Stimulated activated CD4-positive, alpha-beta T cell treated with anti-CD3 and anti-CD28 coated beads, Interleukin-1b, Interleukin-23, amount 100 ng/mL, for 48 hours (primary cell): Measurements from ENCODE around the gene CCNK.

Experiments used
- DNase-seq: peaks from one replicate; pipeline ENCODE4 v3.0.0-alpha.2; 2020

Gene CCNK

DNA sequence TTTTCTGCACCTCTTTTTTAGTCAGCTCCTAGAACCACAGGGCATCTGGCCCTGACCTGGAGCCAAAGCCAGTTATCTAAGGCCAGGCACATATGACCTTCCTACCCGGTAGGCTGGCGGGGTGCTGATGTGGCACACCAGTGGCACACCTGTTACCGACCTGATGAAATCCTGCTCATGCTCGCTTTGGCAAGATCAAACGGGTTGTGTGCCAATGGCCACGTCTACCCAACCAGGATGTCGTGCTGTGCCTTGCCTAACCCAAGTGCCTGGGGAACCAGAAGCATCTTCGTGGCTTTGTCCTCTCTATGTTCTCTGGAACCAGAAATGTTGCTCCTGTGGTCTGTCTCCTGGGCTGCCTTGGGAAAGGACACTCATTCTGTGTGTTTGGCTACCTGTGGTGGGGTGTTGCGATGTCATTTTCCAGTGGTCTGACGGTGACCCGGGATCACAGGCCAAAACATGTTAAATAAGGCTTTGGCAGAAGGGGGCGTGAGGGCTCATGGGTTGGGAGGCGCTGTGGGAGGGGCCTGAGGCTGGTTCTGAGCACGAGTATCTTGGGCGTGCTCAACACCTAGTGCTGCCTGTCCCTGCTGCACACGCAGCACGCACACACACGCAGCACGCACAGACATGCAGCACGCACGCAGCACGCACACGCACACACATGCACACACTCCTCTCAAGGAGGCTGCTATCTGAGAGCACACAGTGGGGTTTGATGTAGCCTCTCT lies 27.9 kb downstream of the CCNK start:
- DNase-seq = no peak

DNA sequence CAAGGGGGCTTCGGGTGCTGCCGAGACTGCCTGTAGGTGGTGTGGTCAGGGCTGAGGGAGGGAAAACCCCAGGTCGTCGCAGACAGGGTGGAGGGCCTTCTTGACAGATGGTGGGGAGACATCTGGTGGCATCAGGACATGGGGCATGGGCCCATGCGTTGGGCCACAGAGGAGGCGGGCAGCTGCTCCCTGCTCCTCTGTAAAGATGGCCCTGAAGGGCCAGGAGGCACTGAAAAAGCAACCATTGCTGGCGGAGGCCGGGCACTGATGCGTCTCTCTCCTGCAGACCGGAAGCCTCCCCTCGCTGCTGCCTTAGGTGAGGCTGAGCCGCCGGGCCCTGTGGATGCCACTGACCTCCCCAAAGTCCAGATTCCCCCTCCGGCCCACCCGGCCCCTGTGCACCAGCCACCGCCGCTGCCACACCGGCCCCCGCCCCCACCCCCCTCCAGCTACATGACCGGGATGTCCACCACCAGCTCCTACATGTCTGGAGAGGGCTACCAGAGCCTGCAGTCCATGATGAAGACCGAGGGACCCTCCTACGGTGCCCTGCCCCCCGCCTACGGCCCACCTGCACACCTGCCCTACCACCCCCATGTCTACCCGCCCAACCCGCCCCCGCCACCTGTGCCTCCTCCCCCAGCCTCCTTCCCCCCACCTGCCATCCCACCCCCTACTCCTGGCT lies 28.8 kb downstream of the CCNK start:
- no peak for DNase-seq

DNA sequence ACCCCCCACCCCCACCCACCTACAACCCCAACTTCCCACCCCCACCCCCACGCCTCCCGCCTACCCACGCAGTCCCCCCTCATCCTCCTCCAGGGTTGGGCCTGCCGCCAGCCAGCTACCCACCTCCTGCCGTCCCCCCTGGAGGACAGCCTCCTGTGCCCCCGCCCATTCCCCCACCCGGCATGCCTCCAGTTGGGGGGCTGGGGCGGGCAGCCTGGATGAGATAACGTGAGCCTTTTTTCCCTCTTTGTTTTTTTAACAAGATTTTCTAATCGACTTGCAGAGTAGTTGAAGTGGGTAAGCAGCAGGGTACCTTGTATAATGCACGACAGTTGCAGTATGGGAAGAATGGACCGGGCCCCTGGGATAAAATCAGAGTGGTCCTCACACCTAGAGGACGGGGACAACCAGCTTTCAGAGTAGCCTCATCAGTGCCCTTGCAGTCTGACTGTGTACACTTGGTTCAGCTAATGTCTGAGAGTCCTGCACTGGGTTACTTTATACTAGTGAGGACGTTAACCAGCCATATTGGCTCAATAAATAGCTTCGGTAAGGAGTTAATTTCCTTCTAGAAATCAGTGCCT lies 29.4 kb downstream of the CCNK start:
- no peak for DNase-seq

DNA sequence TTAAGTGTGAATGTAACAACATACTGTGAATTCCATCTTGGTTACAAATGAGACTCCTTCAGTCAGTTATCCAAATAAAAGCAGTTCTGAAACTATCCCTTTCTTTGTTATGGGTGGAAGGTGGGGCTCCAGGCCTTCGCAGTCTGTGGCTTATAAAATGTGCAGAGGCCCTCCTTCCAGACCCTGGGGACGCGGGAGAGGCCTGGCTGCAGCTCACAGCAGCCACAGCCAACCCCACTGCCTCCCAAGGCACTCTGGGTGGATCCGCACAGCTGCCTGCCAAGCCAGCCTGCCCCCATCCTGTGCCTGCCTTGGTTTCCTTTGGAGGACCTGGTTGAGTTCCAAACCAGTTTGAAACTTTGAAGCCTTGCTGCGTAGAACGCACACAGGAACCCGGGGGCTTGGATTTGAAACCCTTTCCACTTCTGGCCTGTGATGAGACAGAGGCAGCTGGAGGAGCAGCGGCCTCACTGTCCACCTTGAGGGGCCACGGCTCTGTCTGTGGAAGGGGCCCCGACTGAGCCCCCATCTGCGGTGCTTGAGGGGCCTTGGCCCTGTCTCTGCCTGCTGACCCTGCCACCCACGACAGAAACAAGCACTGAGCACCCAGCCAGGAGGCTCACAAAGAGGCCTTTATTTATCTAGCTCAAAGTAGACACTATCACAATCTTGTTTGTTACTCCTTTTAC lies 30.4 kb downstream of the CCNK start:
- DNase-seq = no peak

DNA sequence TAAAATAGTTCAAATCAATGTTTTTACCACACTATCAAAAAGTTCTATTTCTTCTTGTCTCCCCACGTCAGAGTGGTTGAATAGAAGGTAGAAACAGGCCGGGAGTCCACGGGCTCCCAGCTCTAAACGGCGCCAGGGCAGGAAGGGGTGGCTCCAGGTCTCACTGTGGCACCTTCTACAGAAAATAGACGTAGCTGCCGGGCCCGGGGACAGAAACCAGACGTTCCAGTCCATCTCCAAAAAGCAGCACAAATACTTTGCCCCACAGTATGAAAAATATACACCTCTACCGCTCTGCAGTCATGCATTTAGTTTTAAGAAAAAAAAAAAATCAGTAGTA lies 30.9 kb downstream of the CCNK start:
- DNase-seq = no peak

DNA sequence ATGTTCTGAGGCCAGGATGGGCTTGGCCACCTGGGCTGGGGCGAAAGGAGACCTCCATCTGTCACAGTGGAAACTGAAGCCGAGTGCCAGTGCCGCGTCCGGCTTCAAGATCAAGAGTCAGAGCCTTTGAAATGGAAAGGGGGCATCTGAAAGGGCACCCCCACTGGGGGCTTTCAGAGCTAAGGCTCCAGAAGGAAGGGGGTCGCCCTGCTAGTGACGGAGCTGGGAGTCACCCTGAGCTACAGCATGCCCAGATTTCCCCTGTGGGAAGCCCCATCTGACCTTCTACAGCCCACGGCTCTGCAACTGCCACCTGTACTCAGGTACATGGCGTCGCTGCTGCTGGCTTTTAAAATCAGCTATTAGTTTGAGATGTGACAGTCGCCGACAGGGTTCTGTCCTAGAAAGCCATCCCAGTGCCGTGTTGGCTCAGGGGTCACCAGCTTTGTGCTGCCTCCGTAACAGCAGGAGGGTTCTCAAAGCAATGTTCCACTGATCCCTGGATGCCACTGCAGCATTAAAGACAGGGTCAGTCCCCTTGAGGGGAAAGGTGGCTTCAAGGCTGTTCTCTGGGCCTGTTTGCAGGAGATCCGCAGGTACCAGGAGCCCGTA lies 31.5 kb downstream of the CCNK start:
- DNase-seq = no peak

DNA sequence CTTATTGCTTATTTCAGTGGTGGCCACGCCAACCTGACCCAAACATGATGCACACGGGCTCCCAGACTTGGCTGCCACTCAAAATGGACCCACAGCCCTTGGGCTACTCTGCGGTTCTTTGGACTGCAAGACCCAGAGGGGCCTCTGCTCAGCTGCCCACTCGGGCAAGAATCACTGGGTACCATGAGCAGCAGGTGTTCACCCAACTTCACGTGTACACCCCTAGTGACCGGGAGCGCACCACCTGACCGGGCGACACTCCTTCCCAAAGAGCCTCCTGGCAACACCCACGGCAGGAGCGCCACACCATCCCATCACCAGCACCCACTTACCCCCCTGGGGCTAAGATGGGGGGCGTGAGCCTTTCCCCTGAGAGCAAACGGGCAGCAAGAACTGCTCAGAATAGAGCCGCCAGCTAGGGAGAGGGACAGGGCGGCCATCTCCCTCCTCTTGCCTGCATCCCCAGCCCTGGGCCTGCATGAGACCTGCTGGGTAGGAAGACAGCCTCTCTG lies 32.0 kb downstream of the CCNK start:
- DNase-seq = no peak

DNA sequence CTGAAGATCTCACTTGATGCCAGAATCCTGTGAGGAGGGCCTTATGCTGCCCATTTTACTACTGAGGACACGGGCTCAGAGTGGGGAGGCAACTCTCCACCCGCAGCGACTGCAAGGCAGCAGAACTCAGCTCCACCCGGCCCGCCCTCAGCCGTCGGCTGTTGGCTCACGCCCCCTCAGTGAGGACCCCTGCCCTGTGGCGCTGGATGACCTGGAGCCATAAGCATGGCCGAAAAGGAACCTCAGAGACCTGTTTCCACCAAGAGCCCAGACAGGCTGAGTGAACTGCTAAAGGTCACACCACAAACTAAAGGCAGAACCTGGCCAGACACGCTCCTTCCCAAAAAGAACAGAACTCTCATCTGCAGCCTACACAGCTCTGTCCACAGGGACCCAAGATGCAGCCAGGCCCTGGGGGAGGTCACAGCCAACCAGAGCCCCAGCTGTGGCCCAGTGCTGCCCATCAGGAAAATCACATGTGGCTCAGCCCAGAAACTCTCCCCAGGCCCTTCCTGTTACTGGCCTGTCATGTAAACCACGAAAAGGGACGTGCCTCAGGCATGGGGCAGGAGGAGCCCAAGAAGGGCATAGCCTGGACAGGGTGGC lies 32.8 kb downstream of the CCNK start:
- DNase-seq = no peak

DNA sequence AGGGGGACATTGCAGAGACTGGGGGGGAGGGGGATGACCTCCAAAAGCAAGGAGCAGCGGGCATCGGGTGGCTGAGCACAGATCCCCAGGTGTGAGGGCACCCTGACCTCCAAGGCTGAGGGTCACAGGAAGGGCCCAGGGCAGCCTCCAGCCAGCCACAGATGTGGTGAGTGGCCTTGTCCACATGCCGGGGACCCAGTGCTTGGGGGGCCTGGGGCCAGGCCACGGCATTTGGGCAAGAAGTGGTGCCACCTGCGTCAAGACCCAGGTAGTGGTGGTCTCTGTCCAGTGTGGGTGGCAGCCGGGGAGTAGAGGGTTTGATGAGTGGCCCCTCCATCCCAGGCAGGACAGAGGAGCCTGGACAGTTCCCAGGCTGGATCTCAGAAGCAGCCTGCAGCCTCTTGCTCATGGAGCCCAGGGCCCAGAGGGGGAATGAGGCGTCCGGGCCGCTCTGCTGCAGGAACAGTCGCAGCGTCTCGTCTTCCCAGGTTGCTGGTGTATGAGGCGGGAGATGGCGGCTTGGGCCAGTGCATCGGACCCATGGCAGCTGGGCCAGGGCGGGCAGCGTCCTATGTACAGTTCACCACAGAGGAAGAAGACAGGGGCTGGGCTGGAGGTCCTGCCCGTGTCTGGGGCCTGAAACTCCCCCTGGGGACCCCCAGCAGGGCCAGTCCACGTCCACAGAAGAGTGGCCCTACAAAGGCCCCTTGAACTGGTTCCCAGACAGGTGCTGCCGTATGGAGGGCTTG lies 33.5 kb downstream of the CCNK start:
- no peak for DNase-seq

DNA sequence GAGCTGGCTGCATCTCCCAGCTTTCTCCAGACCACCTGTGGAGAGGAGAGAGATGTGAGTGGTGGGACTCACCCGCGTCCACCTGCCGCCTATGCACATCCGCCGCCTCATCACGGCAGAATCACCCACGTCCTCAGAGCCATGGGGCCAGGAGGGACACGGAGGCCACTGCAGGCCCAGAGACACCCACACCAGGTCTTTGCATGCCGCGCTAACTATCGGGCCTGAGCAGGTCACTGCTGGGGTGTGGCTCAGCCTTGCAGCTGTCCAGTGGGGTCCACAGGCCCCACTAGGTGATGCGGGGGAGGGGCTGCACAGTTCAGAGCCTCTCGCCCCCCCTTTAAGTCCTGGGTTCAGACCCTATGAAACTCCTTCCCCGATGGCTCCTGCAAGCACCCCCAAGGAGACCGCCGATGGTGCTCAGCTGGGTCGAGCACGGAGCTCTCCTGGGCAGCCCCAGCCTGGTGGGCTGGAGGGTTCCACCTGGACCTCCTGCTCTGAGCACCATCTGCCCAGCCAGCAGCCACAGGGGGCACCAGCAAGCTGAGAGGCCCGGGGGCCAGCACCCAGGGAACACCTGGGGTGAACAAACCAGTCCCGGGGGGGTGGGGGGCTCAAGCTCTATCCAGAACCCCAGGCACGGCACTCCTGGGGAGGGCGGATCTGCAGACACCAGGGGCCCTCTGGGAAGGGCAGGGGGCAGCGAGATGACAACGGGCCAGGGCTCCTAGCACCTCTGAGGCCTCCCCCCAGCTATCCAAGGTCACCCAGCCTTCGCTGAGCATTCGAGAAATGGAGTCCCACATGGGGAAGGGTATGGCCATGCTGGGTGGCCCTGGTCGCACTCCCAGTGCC lies 34.3 kb downstream of the CCNK start:
- no peak for DNase-seq

DNA sequence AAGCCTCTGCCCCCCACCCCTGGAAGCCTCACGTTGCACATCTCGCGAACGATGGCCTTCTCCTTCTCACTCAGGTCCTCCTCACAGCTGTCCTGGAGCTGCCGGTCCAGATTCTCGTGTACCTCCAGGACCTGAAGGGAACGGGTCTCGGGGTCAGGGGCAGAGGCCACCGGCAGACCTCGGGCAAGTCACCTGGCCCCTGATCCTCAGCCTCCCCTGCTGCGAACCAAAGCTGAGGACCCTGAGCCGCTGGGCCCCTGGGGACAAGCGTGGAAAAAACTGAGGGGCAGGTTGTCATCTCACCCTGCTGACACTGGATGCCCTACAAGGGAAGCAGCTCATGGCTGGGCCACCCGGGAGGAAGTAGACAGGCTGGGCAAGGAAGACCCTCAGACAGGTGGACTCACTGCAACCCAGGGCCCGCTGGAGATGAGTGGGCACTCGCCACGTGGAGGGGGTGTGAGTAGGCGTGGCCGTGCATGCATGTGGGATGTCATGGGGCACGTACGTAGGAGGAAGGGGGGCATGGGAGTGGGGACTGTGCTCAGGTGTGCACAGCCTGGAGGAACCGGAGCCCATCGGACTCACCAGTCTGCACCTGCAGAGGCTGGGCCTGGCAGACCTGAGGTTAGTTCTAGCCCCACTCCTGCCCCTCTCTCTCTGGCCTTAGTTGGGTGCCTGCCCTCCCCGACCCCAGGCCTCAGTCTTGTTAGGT lies 35.1 kb downstream of the CCNK start:
- no peak for DNase-seq

DNA sequence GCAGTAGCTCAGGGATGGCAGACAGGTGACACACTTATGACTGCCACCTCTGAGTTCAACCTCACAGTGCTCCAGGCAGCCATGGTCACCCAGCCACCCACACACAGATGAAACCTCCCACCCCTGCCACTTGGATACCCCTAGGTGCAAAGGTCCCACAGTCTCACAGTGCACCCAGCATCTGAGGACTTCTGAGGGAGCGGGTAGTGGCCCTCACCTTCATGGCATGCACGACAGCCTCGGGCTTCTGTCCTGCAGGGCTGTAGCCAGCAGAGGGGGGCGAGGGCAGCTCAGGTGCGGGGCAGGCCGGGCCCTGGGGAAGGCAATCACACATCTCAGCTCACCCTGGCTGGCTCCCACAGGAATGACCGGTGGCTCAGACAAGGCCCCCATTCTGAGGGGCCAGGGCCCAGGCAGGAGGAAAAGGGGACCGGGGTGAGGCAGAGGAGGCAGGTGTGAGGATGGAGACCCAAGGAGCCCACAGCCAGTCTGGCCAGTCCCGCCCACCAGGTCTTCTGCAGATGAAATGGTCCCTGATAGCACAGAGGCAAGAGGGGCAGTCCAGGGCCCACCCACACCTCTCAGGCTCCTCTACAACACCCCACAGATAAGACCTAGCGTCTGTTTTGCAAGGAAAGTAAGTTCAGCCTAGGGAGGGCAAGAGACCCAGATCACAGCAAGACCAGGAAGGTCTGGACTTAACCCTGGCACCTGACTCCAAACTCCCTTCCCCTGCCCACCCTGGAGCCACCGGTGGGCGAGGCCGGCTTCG lies 35.8 kb downstream of the CCNK start:
- no peak for DNase-seq

DNA sequence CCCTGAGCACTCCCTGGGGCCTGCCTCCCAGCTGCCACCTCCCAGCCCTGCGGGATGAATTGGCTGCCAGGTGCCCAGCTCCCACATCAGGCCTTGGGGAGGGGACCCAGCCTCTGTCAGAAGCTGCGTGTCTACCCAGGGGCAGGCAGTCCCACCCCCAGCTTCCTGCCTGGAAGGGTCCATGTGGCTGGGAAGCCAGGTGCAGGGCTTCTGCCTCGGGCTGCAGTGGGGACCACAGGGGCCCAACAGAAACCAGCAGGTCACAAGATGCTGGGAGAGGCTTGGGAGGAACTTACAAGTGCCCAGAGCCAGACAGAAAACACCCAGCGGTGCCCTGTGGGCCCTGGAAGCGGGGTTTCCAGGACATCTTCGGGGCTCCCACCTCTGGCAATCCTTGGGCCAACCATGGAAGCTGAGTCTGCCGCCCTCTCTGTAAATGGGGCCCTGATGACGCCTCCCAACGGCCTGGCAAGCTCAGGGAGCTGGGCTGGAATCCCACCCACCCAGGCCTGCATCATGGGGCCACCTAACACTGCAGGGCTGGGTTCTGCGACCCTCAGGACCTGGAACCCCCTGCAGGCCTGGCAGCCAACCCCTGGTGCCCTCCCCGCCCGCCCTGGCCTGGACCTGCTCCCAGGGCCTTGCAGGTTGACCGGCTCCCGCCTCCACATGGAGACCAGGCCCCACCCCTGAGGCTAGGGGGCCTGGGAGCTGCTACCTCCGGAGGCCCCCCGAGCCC lies 36.6 kb downstream of the CCNK start:
- no peak for DNase-seq

DNA sequence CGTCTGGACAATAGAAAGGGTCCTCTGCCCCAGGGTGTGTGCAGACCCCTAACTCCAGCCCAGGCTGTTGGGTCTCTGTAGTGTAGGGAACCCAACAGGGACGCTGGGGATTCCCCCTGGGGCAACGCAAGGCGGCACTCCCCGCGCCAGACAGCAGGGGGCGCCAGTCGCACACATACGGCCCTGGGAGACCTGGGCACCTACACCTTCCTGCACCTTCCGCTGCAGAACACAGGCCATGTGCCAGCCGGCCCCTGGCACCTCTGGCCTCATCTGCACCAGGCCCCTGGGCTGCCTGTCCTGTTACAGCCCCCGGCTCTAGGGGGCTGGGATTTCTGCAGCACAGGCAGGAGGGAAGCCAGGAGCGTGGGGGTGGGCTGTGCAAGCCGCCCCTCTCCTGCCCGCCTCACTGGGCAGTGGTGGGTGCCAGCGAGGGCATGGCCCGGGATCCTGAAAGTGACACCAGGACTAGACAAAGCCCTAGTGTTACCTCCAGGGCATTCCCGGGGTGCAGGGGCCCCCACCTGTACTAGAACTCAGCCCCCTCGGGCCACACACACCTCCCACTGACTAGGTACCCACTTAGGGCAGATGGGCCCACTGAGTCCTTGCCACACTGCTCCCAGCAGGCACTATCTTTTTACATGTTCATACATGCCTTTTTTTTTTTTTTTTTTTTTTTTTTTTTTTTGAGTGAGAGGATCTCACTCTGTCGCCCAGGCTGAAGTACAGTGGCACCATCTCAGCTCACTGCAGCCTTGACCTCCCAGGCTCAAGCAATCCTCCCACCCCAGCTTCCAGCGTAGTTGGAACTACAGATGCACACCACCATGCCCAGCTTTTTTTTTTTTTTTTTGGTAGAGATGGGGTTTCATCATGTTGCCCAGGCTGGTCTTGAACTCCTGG lies 37.5 kb downstream of the CCNK start:
- peak; percentile 80 for DNase-seq

DNA sequence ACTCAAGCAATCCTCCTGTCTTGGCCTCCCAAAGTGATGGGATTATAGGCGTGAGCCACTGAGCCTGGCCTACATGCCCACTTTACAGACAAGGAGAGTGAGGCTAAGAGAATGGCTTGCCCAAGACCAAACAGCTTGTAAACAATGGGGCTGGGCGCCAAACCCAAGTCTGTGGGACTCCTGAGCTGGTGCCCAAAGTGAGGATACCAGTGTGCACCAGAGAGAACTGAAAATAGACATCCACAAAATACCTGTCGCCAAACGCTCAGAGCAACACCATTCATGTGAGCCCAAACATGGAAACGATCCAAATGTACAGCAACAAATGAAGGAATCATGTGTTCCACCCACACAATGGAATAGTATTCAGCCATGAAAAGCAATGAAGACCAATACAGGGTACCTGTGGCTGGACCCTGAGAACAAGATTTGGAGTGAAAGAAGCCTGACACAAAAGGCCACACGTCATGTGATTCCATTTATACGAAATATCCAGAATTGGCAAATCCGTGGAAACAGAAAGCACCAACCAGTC lies 38.2 kb downstream of the CCNK start:
- DNase-seq = no peak

DNA sequence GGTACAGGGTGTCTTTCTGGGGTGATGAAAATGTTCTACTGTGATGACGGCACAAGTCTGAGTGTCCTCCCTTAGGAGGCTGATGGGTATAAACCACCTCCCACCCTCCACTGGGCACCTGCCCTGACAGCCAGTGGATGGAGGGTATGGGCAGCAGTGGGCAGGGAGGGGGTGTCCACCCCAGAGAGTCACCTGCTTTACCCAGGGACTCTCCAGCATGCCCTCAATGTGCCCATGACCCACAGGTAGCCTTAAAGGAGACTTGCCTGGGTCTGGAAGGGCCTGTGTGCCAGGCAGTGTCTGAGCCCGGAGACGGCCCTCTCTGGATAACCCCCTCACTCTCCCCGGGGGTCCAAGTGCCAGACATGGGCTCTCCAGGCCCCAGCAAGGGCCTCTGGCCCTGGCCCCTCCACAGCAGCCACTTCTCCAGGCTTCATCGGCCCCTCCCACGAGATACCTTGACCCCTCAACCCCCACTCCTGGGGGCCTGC lies 38.8 kb downstream of the CCNK start:
- no peak for DNase-seq

DNA sequence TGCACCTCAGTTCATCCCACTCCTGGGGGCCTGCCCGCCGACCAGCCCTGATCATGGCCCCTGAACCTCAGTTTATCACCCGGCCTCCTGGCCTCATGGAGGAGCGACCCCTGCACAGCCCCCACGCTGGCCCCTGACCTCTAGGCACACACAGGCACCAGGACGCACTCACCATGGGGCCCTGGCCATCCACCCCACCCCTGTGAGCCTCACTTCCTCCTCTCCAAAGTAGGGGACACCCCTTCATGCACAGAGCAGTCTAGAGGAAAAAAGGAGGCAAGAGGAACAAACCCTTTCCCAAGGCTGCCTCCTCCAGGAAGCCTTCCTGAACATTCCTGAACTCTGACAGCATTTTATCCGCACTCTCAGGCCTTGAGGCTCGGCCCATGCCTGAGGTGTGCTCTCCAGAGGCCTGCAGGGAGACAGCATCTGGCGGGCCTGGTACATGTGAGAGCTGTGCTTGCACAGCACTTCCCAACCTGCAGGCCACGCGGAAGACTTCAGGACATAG lies 39.4 kb downstream of the CCNK start:
- no peak for DNase-seq
